ENCODE measurements around the gene NPY4R2.
"Not testable (repeated sequence)": the region's sequence is repeated elsewhere in the genome, so short reads cannot be mapped to it uniquely, and the experiment has no call there.

GRCh38 chr10:47927147-47927916 is 8.9 kb downstream of the NPY4R2 start:
- TF ChIP-seq CTCF, POLR2A (IDR thresholded peaks at IDR 0.05): not testable (repeated sequence)

Measured in Peyer's patch (tissue), 4 donors.